ENCODE data around the gene HACE1.

HACE1 gene

DNA sequence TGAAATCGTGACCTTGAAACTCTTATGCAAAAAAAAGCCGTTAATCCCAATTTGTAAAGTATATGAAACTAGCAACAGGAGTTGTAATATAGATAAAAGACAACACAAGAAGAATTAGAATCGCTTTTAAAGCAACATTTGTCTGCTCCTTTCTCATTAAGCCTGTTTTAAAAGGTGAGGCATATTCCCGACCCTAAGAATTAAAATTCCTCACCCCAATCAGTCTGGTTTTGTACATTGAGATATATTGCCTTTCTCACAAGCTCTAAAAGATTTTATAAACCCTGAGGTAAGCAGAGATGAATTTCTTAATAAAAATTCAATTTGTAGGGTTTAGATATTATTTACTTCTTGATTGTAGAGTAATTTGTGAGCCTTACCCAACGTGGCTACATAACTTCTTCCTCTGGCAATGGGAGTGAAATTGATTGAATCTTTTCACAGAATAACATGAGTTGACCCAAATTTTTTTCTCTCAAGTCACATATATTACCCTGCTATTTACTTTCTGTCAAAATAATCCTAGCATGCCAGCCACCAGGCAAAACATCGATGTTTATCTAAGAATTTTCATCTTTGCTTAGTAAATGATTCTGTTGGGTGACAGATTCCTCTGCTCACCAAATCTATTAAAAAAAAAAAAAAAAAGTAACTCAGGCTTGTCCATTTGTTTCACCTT, 173.7 kb downstream of the HACE1 start:
- DNase-seq, result no peak

DNA sequence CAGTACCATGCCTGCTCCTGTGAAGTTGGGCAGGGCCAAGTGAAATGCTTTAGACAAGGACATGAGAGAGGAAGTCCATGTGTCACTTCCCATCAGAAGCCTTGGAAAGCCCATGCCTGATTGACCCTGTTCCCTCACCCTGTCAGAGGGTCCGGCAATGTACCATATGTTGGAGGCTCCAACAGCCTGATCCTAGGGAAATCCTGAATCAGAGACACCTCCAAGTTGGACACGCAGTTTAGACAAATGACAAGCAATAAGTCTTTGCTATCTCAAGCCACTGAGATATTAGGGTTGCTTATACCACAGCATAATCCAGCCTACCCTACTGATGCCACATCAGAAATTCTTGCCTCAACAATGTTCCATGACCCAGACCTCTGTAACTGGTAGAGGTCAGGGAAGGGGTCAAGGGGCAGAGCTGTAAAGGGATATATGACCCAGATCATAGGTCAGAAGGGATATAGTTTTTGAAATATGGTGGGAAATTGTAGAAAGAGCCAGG, 174.8 kb downstream of the HACE1 start:
- no peak for DNase-seq

- no peak for DNase-seq
Measured at GRCh38 chr6:104683809-104684208, 175.9 kb downstream of the HACE1 start.

DNA sequence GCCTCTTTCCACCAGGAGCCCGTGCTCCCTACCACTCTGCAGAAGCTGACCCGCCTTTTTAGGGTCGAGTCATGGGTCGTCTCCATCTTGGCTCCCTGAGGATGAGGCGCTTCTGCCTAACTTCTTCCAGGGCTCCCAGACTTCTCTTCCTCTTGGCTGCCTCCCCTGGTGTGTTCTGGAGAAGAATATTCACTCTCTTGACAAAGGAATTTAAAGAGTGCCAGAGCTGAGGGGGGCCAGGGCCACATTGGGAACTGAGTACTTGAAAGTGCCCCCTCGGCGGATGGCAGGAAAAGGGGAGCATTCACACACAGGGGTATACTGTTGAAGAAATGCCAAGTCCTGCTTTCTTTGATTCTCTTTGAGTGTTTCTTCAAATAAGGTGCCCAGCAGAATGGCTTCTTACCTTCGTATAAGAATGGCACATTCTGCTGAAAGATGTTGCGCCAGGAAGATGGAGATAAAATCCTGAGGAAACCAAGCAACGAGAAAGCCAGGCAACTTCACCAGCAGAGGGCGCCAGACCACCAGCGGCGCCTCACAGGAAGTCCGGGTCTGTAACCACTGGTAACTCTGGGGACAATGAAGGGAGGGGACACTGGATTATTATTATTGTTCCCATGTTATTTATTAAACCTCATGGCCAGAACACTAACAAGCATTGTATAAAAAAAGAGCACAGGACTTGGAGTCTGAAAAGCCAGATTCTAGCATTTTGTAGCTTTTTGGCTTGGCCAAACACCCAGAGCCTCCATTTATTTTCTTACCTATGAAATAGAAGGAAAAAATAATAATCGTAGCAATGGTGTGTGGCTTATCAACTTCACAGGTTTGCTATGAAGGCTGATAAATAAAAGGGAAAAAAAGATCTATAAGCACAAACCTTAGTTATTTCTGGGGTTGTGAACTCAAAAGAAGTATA, 176.7 kb downstream of the HACE1 start:
- peak; percentile 67 for DNase-seq

DNA sequence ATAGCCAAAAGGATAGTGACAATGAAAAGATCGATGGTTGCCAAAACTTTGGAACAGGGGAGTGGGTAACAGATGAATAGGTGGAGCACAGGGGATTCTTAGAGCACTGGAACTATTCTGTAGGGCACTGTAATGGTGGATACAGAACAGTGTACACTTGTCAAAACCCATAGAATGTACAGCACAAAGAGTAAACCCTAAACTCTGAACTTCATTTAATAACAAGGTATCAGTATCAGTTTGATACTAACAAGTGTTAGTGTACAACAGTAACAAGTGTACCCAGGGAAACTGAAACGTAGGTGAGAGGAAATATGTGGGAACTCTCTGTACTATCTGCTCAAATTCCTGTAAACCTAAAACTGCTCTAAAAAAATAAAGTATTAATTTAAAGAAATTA, 179.2 kb downstream of the HACE1 start:
- DNase-seq, result no peak

- no peak for DNase-seq
Measured at GRCh38 chr6:104679971-104680370, 179.7 kb downstream of the HACE1 start.

Measured in islet precursor cell (in vitro differentiated cells).